T-helper 2 cell treated with Interferon-gamma antibody and Interleukin-4, amounts not matched to agents 5 μg/mL and 100 μg/mL, for 36 hours (primary cell): ENCODE data around the gene RNMT.
"Not testable (repeated sequence)": the region's sequence is repeated elsewhere in the genome, so short reads cannot be mapped to it uniquely, and the experiment has no call there.

Experiments used
- DNase-seq: peaks from one replicate; pipeline ENCODE4 v3.0.0; 2021; ENCODE audit warnings: low spot score
- H3K27ac Mint-ChIP-seq: one replicate; pipeline ENCODE4 v1.8.0; 2021; ENCODE audit warnings: mild to moderate bottlenecking, mixed read lengths
- H3K27me3 Mint-ChIP-seq: one replicate; pipeline ENCODE4 v1.8.0; 2021; ENCODE audit warnings: low read depth, mixed read lengths
- H3K36me3 Mint-ChIP-seq: one replicate; pipeline ENCODE4 v1.8.0; 2021; ENCODE audit warnings: low read depth, mixed read lengths
- H3K4me1 Mint-ChIP-seq: one replicate; pipeline ENCODE4 v1.8.0; 2021; ENCODE audit warnings: low read depth, mixed read lengths
- H3K4me3 Mint-ChIP-seq: one replicate; pipeline ENCODE4 v1.8.0; 2022; ENCODE audit warnings: mild to moderate bottlenecking, moderate library complexity, mixed read lengths
- H3K9me3 Mint-ChIP-seq: one replicate; pipeline ENCODE4 v1.8.0; 2021; ENCODE audit warnings: mixed read lengths

Gene RNMT

GRCh38 chr18:13726232-13726971, at the start of gene RNMT, which contains the start of gene FAM210A:
RNMT (plus strand) TSS chr18:13726673; CDS start chr18:13731518, 4,845 bp downstream.
FAM210A (minus strand) TSS chr18:13726558; CDS start chr18:13682077, 44,481 bp downstream.
- peaks cover 23% of the 10 kb centered on the region for H3K36me3 Mint-ChIP-seq
- no peaks in the 10 kb centered on the region for H3K9me3 Mint-ChIP-seq
- peak; percentile 95 for DNase-seq
- no peaks in the 10 kb centered on the region for H3K27me3 Mint-ChIP-seq
- peak within 1 kb of the TSS; percentile 87 for H3K4me3 Mint-ChIP-seq
- peak within 1 kb of the TSS; percentile 85 for H3K27ac Mint-ChIP-seq
- peaks cover 52% of the 10 kb centered on the region for H3K4me1 Mint-ChIP-seq

DNA sequence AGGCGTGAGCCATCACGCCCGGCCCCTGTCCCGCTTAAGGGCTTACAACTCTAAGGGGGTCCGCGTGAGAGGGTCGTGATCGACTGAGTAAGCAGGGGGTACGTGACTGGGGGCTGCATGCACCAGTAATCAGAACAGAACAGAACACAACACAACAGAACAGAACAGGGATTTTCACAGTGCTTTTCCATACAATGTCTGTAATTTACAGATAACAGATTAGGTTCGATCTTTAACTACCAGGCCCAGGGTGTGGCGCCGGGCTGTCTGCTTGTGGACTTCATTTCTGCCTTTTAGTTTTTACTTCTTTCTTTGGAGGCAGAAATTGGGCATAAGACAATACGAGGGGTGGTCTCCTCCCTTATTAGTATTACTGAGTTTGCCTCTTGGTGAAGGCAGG, 49.1 kb upstream of the RNMT start:
- H3K4me1 Mint-ChIP-seq, DNase-seq, H3K36me3 Mint-ChIP-seq, H3K27me3 Mint-ChIP-seq, H3K9me3 Mint-ChIP-seq, H3K4me3 Mint-ChIP-seq: not testable (repeated sequence)
- peak overlapping the region; percentile 11 for H3K27ac Mint-ChIP-seq

DNA sequence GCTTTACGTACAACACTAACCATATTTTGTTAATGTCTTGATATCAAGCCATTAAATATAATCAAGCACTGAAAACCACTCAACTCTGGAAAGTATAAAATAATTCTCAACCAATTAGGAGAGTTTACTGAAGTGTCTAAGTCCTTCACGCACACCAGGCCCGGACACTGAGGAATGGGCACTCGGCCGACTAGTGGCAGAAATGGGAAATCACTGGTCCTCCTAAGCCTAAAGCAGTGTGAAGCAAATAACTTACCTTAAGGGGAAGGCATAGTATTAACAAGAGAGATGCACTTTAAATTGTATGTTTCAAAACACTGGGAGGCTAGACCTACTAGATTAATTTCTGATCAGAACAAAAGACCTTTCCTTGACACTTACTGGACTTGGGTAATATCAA, 45.9 kb upstream of the RNMT start:
- no peak overlapping the region for H3K27ac Mint-ChIP-seq
- DNase-seq, result no peak
- no peaks in the 10 kb centered on the region for H3K27me3 Mint-ChIP-seq

GRCh38 chr18:13681701-13682100, 44.8 kb upstream of the RNMT start:
- H3K36me3 Mint-ChIP-seq, result peaks cover 9% of the 10 kb centered on the region
- DNase-seq, result no peak
- no peaks in the 10 kb centered on the region for H3K27me3 Mint-ChIP-seq
- H3K4me3 Mint-ChIP-seq, result no peak overlapping the region
- no peaks in the 10 kb centered on the region for H3K9me3 Mint-ChIP-seq
- H3K27ac Mint-ChIP-seq, result no peak overlapping the region
- H3K4me1 Mint-ChIP-seq, result peaks cover 11% of the 10 kb centered on the region

More for the DNA sequence above, 45.9 kb upstream of the RNMT start:
- H3K9me3 Mint-ChIP-seq, result no peaks in the 10 kb centered on the region
- peaks cover 9% of the 10 kb centered on the region for H3K36me3 Mint-ChIP-seq
- H3K4me3 Mint-ChIP-seq, result no peak overlapping the region
- H3K4me1 Mint-ChIP-seq, result peaks cover 9% of the 10 kb centered on the region

DNA sequence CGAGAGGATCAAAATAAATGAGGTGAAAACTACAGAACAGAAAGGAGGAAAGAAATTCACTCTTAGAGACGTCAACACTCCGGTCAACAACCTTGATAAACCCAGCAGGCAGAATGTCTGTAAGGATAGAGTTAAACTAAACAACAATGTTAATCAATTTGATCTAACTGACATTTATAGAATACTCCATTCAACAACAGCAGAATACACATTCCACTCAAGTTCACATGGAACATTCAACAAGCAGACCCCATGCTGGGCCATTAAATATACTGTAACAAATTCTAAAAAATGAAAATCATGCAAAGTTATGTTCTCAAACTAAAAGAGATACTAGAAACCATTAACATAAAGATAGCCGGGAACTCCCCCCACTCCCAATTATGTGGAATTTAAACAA, 41.9 kb upstream of the RNMT start:
- Mint-ChIP-seq H3K36me3 (peaks cover 15% of the 10 kb centered on the region), H3K27ac (no peak overlapping the region), H3K9me3 (no peaks in the 10 kb centered on the region), H3K4me3 (no peak overlapping the region), H3K4me1 (peaks cover 3% of the 10 kb centered on the region), H3K27me3 (no peaks in the 10 kb centered on the region)
- DNase-seq, result no peak

GRCh38 chr18:13688191-13689136, 38.0 kb upstream of the RNMT start:
- Mint-ChIP-seq H3K4me1 (peaks cover 3% of the 10 kb centered on the region), H3K9me3 (peaks cover 21% of the 10 kb centered on the region), H3K27ac (no peak overlapping the region), H3K36me3 (peaks cover 19% of the 10 kb centered on the region), H3K27me3 (no peaks in the 10 kb centered on the region), H3K4me3 (no peak overlapping the region)
- no peak for DNase-seq

- not testable (repeated sequence) for H3K27ac Mint-ChIP-seq
These were observed 36.4 kb upstream of the RNMT start for GRCh38 chr18:13690060-13690459.

DNA sequence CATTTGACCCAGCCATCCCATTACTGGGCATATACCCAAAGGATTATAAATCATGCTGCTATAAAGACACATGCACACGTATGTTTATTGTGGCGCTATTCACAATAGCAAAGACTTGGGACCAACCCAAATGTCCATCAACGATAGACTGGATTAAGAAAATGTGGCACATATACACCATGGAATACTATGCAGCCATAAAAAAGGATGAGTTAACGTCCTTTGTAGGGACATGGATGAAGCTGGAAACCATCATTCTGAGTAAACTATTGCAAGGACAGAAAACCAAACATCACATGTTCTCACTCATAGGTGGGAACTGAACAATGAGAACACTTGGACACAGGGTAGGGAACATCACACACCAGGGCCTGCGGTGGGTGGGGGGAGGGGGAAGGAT, 31.1 kb upstream of the RNMT start:
- Mint-ChIP-seq H3K9me3 (peaks cover 61% of the 10 kb centered on the region), H3K36me3 (peaks cover 38% of the 10 kb centered on the region)
- not testable (repeated sequence) for DNase-seq, H3K4me1 Mint-ChIP-seq, H3K27ac Mint-ChIP-seq, H3K4me3 Mint-ChIP-seq, H3K27me3 Mint-ChIP-seq

More at GRCh38 chr18:13690060-13690459, 36.4 kb upstream of the RNMT start:
- not testable (repeated sequence) for H3K4me3 Mint-ChIP-seq, DNase-seq, H3K27me3 Mint-ChIP-seq, H3K4me1 Mint-ChIP-seq
- Mint-ChIP-seq H3K36me3 (peaks cover 27% of the 10 kb centered on the region), H3K9me3 (peaks cover 34% of the 10 kb centered on the region)

GRCh38 chr18:13696961-13697360, 29.5 kb upstream of the RNMT start:
- H3K36me3 Mint-ChIP-seq, result peaks cover 41% of the 10 kb centered on the region

DNA sequence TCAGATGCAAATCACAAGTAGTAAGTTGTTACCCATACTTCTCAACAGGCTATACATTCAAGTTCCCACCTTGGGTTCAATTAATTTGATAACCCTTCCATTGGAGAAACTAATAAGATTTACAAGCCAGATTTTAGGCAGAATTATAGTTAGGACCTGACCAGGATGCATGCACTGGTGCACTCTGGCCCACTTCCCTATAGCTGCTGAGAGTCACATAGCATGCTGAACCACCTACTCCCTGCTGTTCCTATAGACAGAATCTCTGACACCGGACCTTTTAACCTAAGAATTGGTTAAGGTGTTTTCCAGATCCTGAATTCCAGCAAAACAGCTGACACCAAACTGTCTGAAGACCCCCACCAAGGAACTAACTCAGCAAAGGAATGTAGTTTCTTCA, 26.3 kb upstream of the RNMT start:
- H3K9me3 Mint-ChIP-seq, result peaks cover 64% of the 10 kb centered on the region
- H3K27ac Mint-ChIP-seq, result no peak overlapping the region
- no peak for DNase-seq
- H3K4me1 Mint-ChIP-seq, result no peaks in the 10 kb centered on the region
- no peak overlapping the region for H3K4me3 Mint-ChIP-seq
- H3K36me3 Mint-ChIP-seq, result peaks cover 49% of the 10 kb centered on the region
- no peaks in the 10 kb centered on the region for H3K27me3 Mint-ChIP-seq

More at GRCh38 chr18:13696961-13697360, 29.5 kb upstream of the RNMT start:
- H3K4me1 Mint-ChIP-seq, result no peaks in the 10 kb centered on the region
- peaks cover 63% of the 10 kb centered on the region for H3K9me3 Mint-ChIP-seq
- no peak overlapping the region for H3K4me3 Mint-ChIP-seq
- H3K27me3 Mint-ChIP-seq, result no peaks in the 10 kb centered on the region
- no peak overlapping the region for H3K27ac Mint-ChIP-seq
- no peak for DNase-seq

GRCh38 chr18:13703899-13704298, 22.6 kb upstream of the RNMT start:
- Mint-ChIP-seq H3K27ac (no peak overlapping the region), H3K27me3 (no peaks in the 10 kb centered on the region), H3K36me3 (peaks cover 50% of the 10 kb centered on the region), H3K9me3 (peaks cover 76% of the 10 kb centered on the region), H3K4me3 (no peak overlapping the region), H3K4me1 (no peaks in the 10 kb centered on the region)
- DNase-seq, result no peak

- H3K4me3 Mint-ChIP-seq, result no peak overlapping the region
- H3K27me3 Mint-ChIP-seq, result no peaks in the 10 kb centered on the region
- peaks cover 31% of the 10 kb centered on the region for H3K36me3 Mint-ChIP-seq
- no peak for DNase-seq
- peaks cover 45% of the 10 kb centered on the region for H3K9me3 Mint-ChIP-seq
- H3K4me1 Mint-ChIP-seq, result no peaks in the 10 kb centered on the region
- no peak overlapping the region for H3K27ac Mint-ChIP-seq
These were observed 16.1 kb upstream of the RNMT start for GRCh38 chr18:13710414-13710831.

GRCh38 chr18:13712400-13713131, 13.9 kb upstream of the RNMT start:
- H3K4me3 Mint-ChIP-seq, result no peak overlapping the region
- H3K9me3 Mint-ChIP-seq, result peaks cover 29% of the 10 kb centered on the region
- peaks cover under 1% of the 10 kb centered on the region for H3K4me1 Mint-ChIP-seq
- H3K36me3 Mint-ChIP-seq, result peaks cover 29% of the 10 kb centered on the region
- no peaks in the 10 kb centered on the region for H3K27me3 Mint-ChIP-seq
- H3K27ac Mint-ChIP-seq, result no peak overlapping the region
- DNase-seq, result no peak
